Stomach smooth muscle (tissue), 2 donors: ENCODE data around the gene JTB.
A peak's percentile ranks its signal among the peaks of the same experiment; 100 is the strongest.

ENCODE experiments used
- H3K27ac ChIP-seq: one replicate; pipeline ENCODE4 v1.7.0; 2013; ENCODE audit warnings: mild to moderate bottlenecking, low read length, inconsistent platforms
- H3K27me3 ChIP-seq, 2 donors: one replicate each; pipeline ENCODE4 v1.7.0; 2013; ENCODE audit warnings: low read length in 2 of 2; ENCODE audit not compliant: insufficient read depth in 2 of 2, control insufficient read depth in 1 of 2
- H3K36me3 ChIP-seq, 2 donors: one replicate each; pipeline ENCODE4 v1.7.0; 2013; ENCODE audit warnings: low read length in 2 of 2; ENCODE audit not compliant: control insufficient read depth in 2 of 2, insufficient read depth in 2 of 2
- H3K4me1 ChIP-seq: one replicate; pipeline ENCODE4 v1.7.0; 2013; ENCODE audit warnings: low read length; ENCODE audit not compliant: control insufficient read depth, insufficient read depth
- H3K4me3 ChIP-seq, 2 donors: one replicate each; pipeline ENCODE4 v1.7.0; 2013; ENCODE audit warnings: low read length in 2 of 2
- H3K9ac ChIP-seq, 2 donors: one replicate each; pipeline ENCODE4 v1.7.0; 2013; ENCODE audit warnings: low read length in 2 of 2, mild to moderate bottlenecking in 1 of 2
- H3K9me3 ChIP-seq, 2 donors: one replicate each; pipeline ENCODE4 v1.7.0; 2013; ENCODE audit warnings: low read length in 2 of 2; ENCODE audit not compliant: control insufficient read depth in 2 of 2
- donor health status: healthy.
- donor health status: Pancreatic carcinoma.

The JTB gene

GRCh38 chr1:153963030-153963849 lies 14.2 kb downstream of the JTB start, which contains the start of gene SLC39A1:
SLC39A1 (minus strand) TSS chr1:153963537; CDS start chr1:153962715, 822 bp downstream.
- Histone ChIP-seq H3K4me1 (peaks cover 44% of the 10 kb centered on the region), H3K36me3 (peaks cover 12 to 15% of the 10 kb centered on the region in 2 donors), H3K4me3 (peak within 1 kb of the TSS; percentile 88 to 93)

GRCh38 chr1:153962088-153963029 lies 15.1 kb downstream of the JTB start:
- H3K9ac ChIP-seq: peak overlapping the region; percentile 90 to 93
- no peaks in the 10 kb centered on the region for H3K27me3 ChIP-seq
- peaks cover 44% of the 10 kb centered on the region for H3K4me1 ChIP-seq

More at GRCh38 chr1:153963030-153963849, 14.2 kb downstream of the JTB start, which contains the start of gene SLC39A1:
- H3K27ac ChIP-seq: peak within 1 kb of the TSS; percentile 87
- peak within 1 kb of the TSS; percentile 90 to 93 for H3K9ac ChIP-seq
- no peaks in the 10 kb centered on the region for H3K27me3 ChIP-seq
- no peaks in the 10 kb centered on the region for H3K9me3 ChIP-seq

GRCh38 chr1:153961421-153961820 lies 16.1 kb downstream of the JTB start:
- Histone ChIP-seq H3K36me3 (peaks cover 12 to 15% of the 10 kb centered on the region in 2 donors), H3K9me3 (no peaks in the 10 kb centered on the region), H3K9ac (peak overlapping the region in 1 of 2 donors; percentile 42), H3K27me3 (no peaks in the 10 kb centered on the region), H3K4me1 (peaks cover 53% of the 10 kb centered on the region), H3K27ac (peak overlapping the region; percentile 87), H3K4me3 (peak overlapping the region; percentile 88 to 93)

More at GRCh38 chr1:153962088-153963029, 15.1 kb downstream of the JTB start:
- H3K9me3 ChIP-seq: no peaks in the 10 kb centered on the region
- peak overlapping the region; percentile 87 for H3K27ac ChIP-seq
- H3K36me3 ChIP-seq: peaks cover 12 to 15% of the 10 kb centered on the region in 2 donors
- H3K4me3 ChIP-seq: peak overlapping the region; percentile 88 to 93

- Histone ChIP-seq H3K27ac (peak overlapping the region; percentile 77), H3K4me1 (peaks cover 62% of the 10 kb centered on the region), H3K9ac (no peak overlapping the region), H3K4me3 (no peak overlapping the region), H3K9me3 (no peaks in the 10 kb centered on the region), H3K27me3 (no peaks in the 10 kb centered on the region), H3K36me3 (peaks cover 12 to 15% of the 10 kb centered on the region in 2 donors)
These were observed 17.3 kb downstream of the JTB start for GRCh38 chr1:153960206-153960605.

- Histone ChIP-seq H3K4me3 (peak overlapping the region in 1 of 2 donors; percentile 95), H3K36me3 (peaks cover 12 to 19% of the 10 kb centered on the region in 2 donors)
These were observed 18.0 kb downstream of the JTB start for GRCh38 chr1:153959454-153959853.

GRCh38 chr1:153958961-153959260 lies 18.6 kb downstream of the JTB start:
- H3K4me1 ChIP-seq: peaks cover 60% of the 10 kb centered on the region
- H3K9me3 ChIP-seq: no peaks in the 10 kb centered on the region
- H3K4me3 ChIP-seq: peak overlapping the region; percentile 86 to 95
- peak overlapping the region; percentile 51 to 85 for H3K9ac ChIP-seq
- H3K27ac ChIP-seq: peak overlapping the region; percentile 77
- peaks cover 16 to 23% of the 10 kb centered on the region in 2 donors for H3K36me3 ChIP-seq
- no peaks in the 10 kb centered on the region for H3K27me3 ChIP-seq

More at GRCh38 chr1:153959454-153959853, 18.0 kb downstream of the JTB start:
- no peaks in the 10 kb centered on the region for H3K9me3 ChIP-seq
- H3K9ac ChIP-seq: peak overlapping the region; percentile 13 to 85
- no peaks in the 10 kb centered on the region for H3K27me3 ChIP-seq
- H3K4me1 ChIP-seq: peaks cover 64% of the 10 kb centered on the region
- H3K27ac ChIP-seq: peak overlapping the region; percentile 77

GRCh38 chr1:153958111-153958960 lies 19.1 kb downstream of the JTB start, which contains the start of gene CRTC2:
CRTC2 (minus strand) TSS chr1:153958612; CDS start chr1:153958497, 115 bp downstream.
- peak within 1 kb of the TSS; percentile 85 to 88 for H3K9ac ChIP-seq
- peaks cover 60% of the 10 kb centered on the region for H3K4me1 ChIP-seq
- peak within 1 kb of the TSS; percentile 77 for H3K27ac ChIP-seq
- no peaks in the 10 kb centered on the region for H3K27me3 ChIP-seq
- no peaks in the 10 kb centered on the region for H3K9me3 ChIP-seq
- peak within 1 kb of the TSS; percentile 86 to 95 for H3K4me3 ChIP-seq
- H3K36me3 ChIP-seq: peaks cover 22 to 26% of the 10 kb centered on the region in 2 donors

GRCh38 chr1:153957744-153958110 lies 19.7 kb downstream of the JTB start:
- Histone ChIP-seq H3K9me3 (no peaks in the 10 kb centered on the region), H3K4me1 (peaks cover 56% of the 10 kb centered on the region), H3K27me3 (no peaks in the 10 kb centered on the region), H3K4me3 (peak overlapping the region; percentile 86 to 95), H3K9ac (peak overlapping the region; percentile 85 to 88), H3K27ac (peak overlapping the region; percentile 77), H3K36me3 (peaks cover 22 to 26% of the 10 kb centered on the region in 2 donors)

- Histone ChIP-seq H3K9me3 (no peaks in the 10 kb centered on the region), H3K27me3 (no peaks in the 10 kb centered on the region), H3K4me1 (peaks cover 50% of the 10 kb centered on the region), H3K27ac (peak overlapping the region; percentile 77), H3K4me3 (peak overlapping the region; percentile 86 to 95), H3K9ac (peak overlapping the region; percentile 85 to 88), H3K36me3 (peaks cover 27 to 32% of the 10 kb centered on the region in 2 donors)
These were observed 20.3 kb downstream of the JTB start for GRCh38 chr1:153956997-153957715.
